ENCODE measurements around the gene CSRNP3. TPM values are rescaled to one million over a fixed set of nuclear protein-coding genes. Genes with fewer than 3 reads are reported as not detected.

The CSRNP3 gene
- polyA plus RNA-seq, 1 donor (not counting 4 experiments of a cell fraction or from before 2014, with no cell fraction given): 0.87 TPM

DNA sequence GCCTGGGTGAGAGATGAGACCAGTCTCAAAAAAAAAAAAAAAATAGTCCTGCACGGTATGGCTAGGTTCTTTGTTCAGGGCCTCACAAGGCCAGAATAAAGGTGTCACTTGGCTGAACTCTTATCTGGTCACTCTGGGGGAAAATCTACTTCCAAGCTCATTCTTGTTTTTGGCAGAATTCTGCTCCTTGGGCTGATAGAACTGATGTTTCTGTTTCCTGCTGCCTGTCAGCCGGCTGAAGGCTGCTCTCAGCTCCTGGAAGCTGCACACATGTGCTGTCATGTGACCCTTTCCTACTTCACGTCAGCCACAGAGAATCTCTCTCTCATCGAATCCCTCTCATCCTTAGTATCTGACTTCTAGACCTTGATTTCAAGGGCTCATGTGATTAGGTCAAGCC, 10.4 kb downstream of the CSRNP3 start:
- H3K4me2 ChIP-seq (ENCODE audit: control insufficient read depth, extremely low read depth, insufficient read depth, low read depth, low read length): no peak overlapping the region
- no peak overlapping the region for H3K9ac ChIP-seq (ENCODE audit: control insufficient read depth, extremely low read depth, insufficient read depth, low read length)
- H3K9me3 ChIP-seq (ENCODE audit: control insufficient read depth, low read depth, low read length): no peaks in the 10 kb centered on the region
- no peaks in the 10 kb centered on the region for H3K27me3 ChIP-seq (ENCODE audit: control insufficient read depth, extremely low read depth, insufficient read depth, low read length)
- no peak overlapping the region for H3K4me3 ChIP-seq (ENCODE audit: control insufficient read depth in 2 of 3, extremely low read depth in 1 of 3, insufficient read depth in 2 of 3, low read depth in 1 of 3, low read length in 3 of 3)
- no peak for TF ChIP-seq EZH2 (IDR thresholded peaks at IDR 0.05; ENCODE audit: low read length)
- TF ChIP-seq, protein P1, sequence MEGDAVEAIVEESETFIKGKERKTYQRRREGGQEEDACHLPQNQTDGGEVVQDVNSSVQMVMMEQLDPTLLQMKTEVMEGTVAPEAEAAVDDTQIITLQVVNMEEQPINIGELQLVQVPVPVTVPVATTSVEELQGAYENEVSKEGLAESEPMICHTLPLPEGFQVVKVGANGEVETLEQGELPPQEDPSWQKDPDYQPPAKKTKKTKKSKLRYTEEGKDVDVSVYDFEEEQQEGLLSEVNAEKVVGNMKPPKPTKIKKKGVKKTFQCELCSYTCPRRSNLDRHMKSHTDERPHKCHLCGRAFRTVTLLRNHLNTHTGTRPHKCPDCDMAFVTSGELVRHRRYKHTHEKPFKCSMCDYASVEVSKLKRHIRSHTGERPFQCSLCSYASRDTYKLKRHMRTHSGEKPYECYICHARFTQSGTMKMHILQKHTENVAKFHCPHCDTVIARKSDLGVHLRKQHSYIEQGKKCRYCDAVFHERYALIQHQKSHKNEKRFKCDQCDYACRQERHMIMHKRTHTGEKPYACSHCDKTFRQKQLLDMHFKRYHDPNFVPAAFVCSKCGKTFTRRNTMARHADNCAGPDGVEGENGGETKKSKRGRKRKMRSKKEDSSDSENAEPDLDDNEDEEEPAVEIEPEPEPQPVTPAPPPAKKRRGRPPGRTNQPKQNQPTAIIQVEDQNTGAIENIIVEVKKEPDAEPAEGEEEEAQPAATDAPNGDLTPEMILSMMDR (optimal IDR thresholded peaks at IDR 0.05 in 1 of 3, IDR thresholded peaks at IDR 0.05 in 1 of 3, conservative IDR thresholded peaks at IDR 0.05 in 1 of 3; ENCODE audit: extremely low read depth in 1 of 3, insufficient read depth in 2 of 3, low read length in 3 of 3): no peak
- dilution Hi-C loops (cut with MboI; ENCODE audit: extremely low pct_ligation_motif_present, low sequenced_read_pairs): no loop called here
- H3K4me1 ChIP-seq (ENCODE audit: control insufficient read depth, extremely low read depth, insufficient read depth, low read length): no peaks in the 10 kb centered on the region
- no peak overlapping the region for H2AFZ ChIP-seq (ENCODE audit: control insufficient read depth, low read length)
- H4K20me1 ChIP-seq (ENCODE audit: control insufficient read depth, extremely low read depth, insufficient read depth, low read length): no peaks in the 10 kb centered on the region
- FAIRE-seq (no peak), DNase-seq (ENCODE audit: low read depth, low spot score) (no peak)
- no peak overlapping the region for H3K27ac ChIP-seq (ENCODE audit: control insufficient read depth, insufficient read depth, low read length)
- H3K79me2 ChIP-seq (ENCODE audit: control insufficient read depth, insufficient read depth, low read length): no peaks in the 10 kb centered on the region
- no peaks in the 10 kb centered on the region for H3K36me3 ChIP-seq (ENCODE audit: control insufficient read depth in 2 of 2, extremely low read depth in 1 of 2, insufficient read depth in 2 of 2, low read length in 2 of 2)
- no peaks in the 10 kb centered on the region for H3K9me1 ChIP-seq (ENCODE audit: control insufficient read depth, extremely low read depth, insufficient read depth, low read length)

DNA sequence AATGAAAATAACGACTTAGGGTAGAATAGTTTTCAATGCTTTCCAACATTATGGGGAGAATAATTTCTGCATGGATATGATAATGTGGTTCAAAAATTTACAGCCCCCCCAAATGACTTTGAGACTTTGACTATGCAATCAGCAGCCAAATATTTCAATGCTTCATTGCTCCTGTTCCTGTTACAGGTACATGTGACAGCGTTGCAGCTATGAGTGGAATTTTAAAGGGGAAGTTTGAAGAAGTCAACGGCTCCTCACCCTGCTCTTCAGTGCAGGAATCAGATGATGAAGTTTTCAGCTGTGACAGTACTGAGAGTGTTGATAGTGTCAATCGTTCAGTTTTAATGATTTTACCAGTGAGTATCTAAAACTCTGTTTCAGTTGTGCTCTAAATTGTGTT, 25.1 kb downstream of the CSRNP3 start:
- Histone ChIP-seq H3K9me3 (ENCODE audit: control insufficient read depth, low read depth, low read length) (no peaks in the 10 kb centered on the region), H4K20me1 (ENCODE audit: control insufficient read depth, extremely low read depth, insufficient read depth, low read length) (no peaks in the 10 kb centered on the region), H3K79me2 (ENCODE audit: control insufficient read depth, insufficient read depth, low read length) (no peaks in the 10 kb centered on the region), H3K36me3 (ENCODE audit: control insufficient read depth in 2 of 2, extremely low read depth in 1 of 2, insufficient read depth in 2 of 2, low read length in 2 of 2) (no peaks in the 10 kb centered on the region), H3K4me1 (ENCODE audit: control insufficient read depth, extremely low read depth, insufficient read depth, low read length) (no peaks in the 10 kb centered on the region), H3K9ac (ENCODE audit: control insufficient read depth, extremely low read depth, insufficient read depth, low read length) (no peak overlapping the region), H3K27me3 (ENCODE audit: control insufficient read depth, extremely low read depth, insufficient read depth, low read length) (no peaks in the 10 kb centered on the region), H3K4me2 (ENCODE audit: control insufficient read depth, extremely low read depth, insufficient read depth, low read depth, low read length) (no peak overlapping the region), H3K27ac (ENCODE audit: control insufficient read depth, insufficient read depth, low read length) (no peak overlapping the region), H2AFZ (ENCODE audit: control insufficient read depth, low read length) (no peak overlapping the region), H3K9me1 (ENCODE audit: control insufficient read depth, extremely low read depth, insufficient read depth, low read length) (no peaks in the 10 kb centered on the region), H3K4me3 (ENCODE audit: control insufficient read depth in 2 of 3, extremely low read depth in 1 of 3, insufficient read depth in 2 of 3, low read depth in 1 of 3, low read length in 3 of 3) (no peak overlapping the region)
- DNase-seq (ENCODE audit: low read depth, low spot score) (no peak), FAIRE-seq (no peak)
- TF ChIP-seq, protein P1 (optimal IDR thresholded peaks at IDR 0.05 in 1 of 3, IDR thresholded peaks at IDR 0.05 in 1 of 3, conservative IDR thresholded peaks at IDR 0.05 in 1 of 3; ENCODE audit: extremely low read depth in 1 of 3, insufficient read depth in 2 of 3, low read length in 3 of 3): no peak
- TF ChIP-seq EZH2 (IDR thresholded peaks at IDR 0.05; ENCODE audit: low read length): no peak
- dilution Hi-C loops (cut with MboI; ENCODE audit: extremely low pct_ligation_motif_present, low sequenced_read_pairs): no loop called here
